Germinal center (tissue), 1 donor: ENCODE measurements around the gene RINL.
"Not testable (repeated sequence)": the region's sequence is repeated elsewhere in the genome, so short reads cannot be mapped to it uniquely, and the experiment has no call there.

Experiments
- DNase-seq: peaks from one replicate; pipeline ENCODE4 v3.0.0; 2012; ENCODE audit warnings: mixed read lengths, low spot score

Gene RINL

DNA sequence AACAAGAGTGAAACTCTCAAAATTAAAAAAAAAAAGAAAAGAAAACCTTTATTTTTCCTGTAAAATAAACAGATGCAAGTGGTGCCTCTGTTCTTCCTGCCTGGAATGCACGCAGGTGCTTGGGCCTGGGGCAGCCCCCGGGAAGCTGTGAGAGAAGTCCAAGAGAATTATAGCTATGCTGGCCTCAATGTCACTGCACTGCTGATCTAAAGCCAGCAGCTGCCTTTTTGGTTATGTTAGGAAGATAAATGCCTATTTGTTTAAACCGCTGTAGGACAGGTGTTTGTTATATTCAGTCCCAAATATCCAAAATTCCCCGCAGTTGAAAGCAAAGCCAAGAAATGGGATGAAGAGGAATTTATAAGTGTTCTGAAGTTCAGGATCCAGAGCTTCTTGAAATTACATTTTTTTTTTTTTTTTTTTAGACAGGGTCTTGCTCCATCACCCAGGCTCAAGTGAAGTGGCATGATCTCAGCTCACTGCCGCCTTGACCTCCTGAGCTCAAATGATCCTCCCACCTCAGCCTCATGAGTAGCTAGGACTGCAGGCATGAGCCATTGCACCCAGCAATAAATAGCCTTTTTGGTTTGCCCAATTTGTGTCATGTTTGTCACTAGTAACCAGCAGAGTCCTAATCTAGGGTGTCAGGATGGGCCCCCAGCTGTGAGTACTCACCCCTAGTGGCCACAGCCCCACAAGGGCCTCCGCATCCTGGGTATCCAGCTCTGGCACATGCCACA, 2.2 kb downstream of the RINL start:
- DNase-seq = no peak

DNA sequence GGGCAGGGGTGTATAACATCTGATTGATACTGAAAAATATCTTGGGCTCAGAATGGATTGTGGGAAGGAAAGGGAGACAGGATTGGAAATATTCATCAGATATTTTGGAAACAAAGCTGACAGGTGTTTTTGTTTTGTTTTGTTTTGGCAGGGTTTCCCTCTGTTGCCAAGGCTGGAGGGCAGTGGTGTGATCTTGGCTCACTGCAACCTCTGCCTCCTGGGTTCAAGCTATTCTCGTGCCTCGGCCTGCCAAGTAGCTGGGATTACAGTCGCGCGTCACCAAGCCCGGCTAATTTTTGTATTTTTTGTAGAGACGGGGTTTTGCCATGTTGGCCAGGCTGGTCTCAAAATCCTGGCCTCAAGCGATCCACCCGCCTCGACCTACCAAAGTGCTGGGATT, 4.7 kb downstream of the RINL start:
- not testable (repeated sequence) for DNase-seq

GRCh38 chr19:38870612-38871011, 7.5 kb downstream of the RINL start:
- no peak for DNase-seq

- DNase-seq = peak; percentile 93
Measured at GRCh38 chr19:38869836-38870607, 8.1 kb downstream of the RINL start.

GRCh38 chr19:38869160-38869835, 8.8 kb downstream of the RINL start:
- peak; percentile 73 for DNase-seq

- no peak for DNase-seq
Measured at GRCh38 chr19:38868551-38868950, 9.5 kb downstream of the RINL start.

GRCh38 chr19:38867171-38867780, 10.8 kb downstream of the RINL start:
- no peak for DNase-seq

- no peak for DNase-seq
Measured at GRCh38 chr19:38862321-38863059, 15.6 kb downstream of the RINL start.

DNA sequence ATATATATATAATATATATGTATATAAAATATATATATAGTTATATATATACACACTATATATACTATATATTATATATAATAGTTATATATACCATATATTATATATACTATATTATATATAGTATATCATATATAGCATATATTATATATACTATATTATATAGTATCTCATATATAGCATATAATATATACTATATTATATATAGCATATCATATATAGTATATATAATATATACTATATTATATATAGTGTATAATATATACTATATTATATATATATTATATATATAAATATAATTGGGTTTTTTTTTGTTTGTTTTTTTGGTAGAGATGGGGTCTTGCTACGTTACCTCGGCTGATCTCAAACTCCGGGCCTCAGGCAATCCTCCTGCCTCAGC, 16.7 kb downstream of the RINL start:
- no peak for DNase-seq

GRCh38 chr19:38859631-38860204, 18.4 kb downstream of the RINL start:
- DNase-seq = not testable (repeated sequence)

GRCh38 chr19:38856813-38857212, 21.3 kb downstream of the RINL start:
- no peak for DNase-seq

DNA sequence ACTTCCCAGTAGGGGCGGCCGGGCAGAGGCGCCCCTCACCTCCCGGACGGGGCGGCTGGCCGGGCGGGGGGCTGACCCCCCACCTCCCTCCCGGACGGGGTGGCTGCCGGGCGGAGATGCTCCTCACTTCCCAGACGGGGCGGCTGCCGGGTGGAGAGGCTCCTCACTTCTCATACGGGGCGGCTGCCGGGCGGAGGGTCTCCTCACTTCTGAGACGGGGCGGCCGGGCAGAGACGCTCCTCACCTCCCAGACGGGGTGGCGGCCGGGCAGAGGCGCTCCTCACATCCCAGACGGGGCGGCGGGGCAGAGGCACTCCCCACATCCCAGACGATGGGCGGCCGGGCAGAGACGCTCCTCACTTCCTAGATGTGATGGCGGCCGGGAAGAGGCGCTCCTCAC, 22.3 kb downstream of the RINL start:
- DNase-seq = not testable (repeated sequence)

DNA sequence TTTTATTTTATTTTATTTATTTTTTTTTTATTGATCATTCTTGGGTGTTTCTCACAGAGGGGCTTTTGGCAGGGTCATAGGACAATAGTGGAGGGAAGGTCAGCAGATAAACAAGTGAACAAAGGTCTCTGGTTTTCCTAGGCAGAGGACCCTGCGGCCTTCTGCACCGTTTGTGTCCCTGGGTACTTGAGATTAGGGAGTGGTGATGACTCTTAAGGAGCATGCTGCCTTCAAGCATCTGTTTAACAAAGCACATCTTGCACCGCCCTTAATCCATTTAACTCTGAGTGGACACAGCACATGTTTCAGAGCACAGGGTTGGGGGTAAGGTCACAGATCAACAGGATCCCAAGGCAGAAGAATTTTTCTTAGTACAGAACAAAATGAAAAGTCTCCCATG, 23.1 kb downstream of the RINL start:
- DNase-seq = not testable (repeated sequence)

DNA sequence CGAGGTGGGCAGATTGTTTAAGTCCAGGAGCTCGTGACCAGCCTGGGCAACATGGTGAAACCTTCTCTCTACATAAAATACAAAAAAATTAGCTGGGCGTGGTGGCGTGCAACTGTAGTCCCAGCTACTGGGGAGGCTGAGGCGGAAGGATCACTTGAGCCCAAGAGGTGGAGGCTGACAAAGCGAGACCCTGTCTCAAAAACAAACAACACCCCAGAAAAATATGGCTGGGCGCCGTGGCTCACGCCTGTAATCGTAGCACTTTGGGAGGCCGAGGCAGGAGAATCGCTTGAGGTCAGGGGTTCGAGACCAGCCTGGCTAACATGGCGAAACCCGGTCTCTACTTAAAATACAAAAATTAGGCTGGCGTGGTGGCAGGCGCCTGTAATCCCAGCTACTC, 24.9 kb downstream of the RINL start:
- DNase-seq = no peak

- peak; percentile 24 for DNase-seq
Measured at GRCh38 chr19:38852231-38853044, 25.6 kb downstream of the RINL start.

DNA sequence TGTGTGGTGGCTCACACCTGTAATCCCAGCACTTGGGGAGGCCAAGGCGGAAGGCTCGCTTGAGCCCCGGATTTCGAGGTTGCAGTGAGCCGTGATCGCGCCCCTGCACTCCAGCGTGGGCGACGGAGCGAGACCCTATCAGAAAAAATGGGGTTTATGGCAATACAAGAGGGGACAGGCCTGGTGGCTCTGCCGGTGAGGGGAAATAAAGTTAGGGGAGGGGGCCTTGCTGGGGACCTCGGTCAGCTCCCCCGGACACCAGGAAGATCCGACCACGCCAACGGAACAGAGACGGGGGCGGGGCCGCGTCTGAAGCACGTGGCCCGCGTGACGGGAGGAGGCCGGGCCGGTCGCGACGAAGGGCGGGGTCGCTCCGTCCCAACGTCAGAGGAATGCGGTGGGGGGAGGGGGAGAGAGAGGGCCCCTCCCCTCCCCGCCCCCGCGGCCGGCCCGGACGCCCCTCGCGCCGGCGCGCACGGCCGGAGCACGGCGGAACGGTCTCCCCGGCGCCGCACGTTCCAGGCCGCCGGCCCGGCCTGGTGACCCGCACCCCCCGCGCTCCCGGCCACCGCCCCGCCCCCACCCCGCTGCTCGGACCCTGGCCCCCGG, 26.3 kb downstream of the RINL start:
- DNase-seq = peak; percentile 89

GRCh38 chr19:38850976-38851621, 27.0 kb downstream of the RINL start:
- peak; percentile 14 for DNase-seq

DNA sequence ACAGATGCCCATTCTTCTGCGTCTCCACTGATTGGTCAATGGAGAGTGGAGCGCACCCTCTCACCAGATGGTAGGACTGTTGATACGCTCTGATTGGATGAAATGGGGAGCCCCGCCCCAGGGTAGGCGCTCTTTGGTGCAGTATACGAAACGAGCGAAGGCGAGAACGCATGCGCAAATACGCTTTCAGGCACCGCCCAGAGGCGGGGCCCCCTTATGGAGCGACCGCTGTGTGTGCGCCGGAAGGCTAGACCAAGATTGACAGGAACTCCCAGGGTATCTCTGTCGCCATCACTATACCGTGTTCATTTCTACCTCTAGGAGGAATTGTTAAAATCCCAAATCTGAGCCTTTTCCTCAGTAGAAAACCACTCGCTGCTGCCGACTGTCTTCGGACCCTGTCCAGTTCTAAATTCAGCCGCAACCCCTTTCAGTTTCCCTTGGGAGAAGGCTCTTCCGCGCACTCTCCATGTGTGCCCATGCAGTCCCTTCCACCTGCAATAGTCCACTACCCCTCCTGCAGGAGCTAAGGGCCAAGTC, 27.6 kb downstream of the RINL start:
- peak; percentile 99 for DNase-seq

DNA sequence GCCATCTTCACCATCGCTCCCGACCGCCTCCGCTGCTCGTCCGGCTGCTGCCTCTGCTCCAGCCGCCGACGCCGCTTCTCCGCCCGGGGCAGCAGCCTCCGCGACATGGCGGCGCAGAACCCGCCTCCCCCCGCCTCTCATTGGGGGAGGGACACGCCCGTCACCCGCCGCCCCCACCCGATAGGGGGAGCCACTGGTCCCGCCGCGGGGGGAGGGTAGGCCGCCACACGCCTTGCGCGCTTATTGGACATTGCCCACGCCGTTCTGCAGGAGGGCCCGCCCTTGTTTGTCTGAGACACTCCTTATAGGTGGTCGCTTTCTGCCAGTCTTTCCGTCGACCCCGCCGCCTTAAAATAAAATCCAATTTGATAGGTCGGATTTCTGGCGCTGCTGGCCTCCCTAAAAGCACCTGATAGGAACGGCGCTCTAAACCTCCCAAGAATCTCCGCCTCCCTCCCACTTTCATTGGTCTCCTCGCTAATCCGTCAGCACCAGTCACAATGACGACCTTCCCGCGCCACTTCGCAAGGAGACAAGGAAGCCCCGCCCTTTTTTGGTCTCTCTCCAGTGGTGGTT, 28.1 kb downstream of the RINL start, which contains the start of gene HNRNPL:
TSS of gene HNRNPL (minus strand) at position 127 of the 576 bp plus-strand sequence. CDS start at position 107, 20 bp downstream.
- peak; percentile 98 for DNase-seq
